Measurements from ENCODE around the gene OSTM1.

Gene OSTM1

GRCh38 chr6:108093781-108094300 is 19.3 kb upstream of the OSTM1 start:
- Histone ChIP-seq H3K27me3 (no peaks in the 10 kb centered on the region), H3K9me3 (no peaks in the 10 kb centered on the region; the same call in 1 of the 2 replicates), H3K36me3 (no peaks in the 10 kb centered on the region), H3K4me3 (ENCODE audit: low read depth, low read length) (no peak overlapping the region), H3K4me1 (peaks cover 6% of the 10 kb centered on the region)
- no peak for DNase-seq
- no peak for TF ChIP-seq CTCF (IDR thresholded peaks at IDR 0.05; ENCODE audit: low read depth, low read length)

- no peaks in the 10 kb centered on the region for H3K36me3 ChIP-seq
- H3K27me3 ChIP-seq: no peaks in the 10 kb centered on the region
- H3K9me3 ChIP-seq: no peaks in the 10 kb centered on the region
- DNase-seq: no peak
- peaks cover 6% of the 10 kb centered on the region for H3K4me1 ChIP-seq
- TF ChIP-seq CTCF (IDR thresholded peaks at IDR 0.05; ENCODE audit: low read depth, low read length): no peak
- no peak overlapping the region for H3K4me3 ChIP-seq (ENCODE audit: low read depth, low read length)
Measured at GRCh38 chr6:108091288-108091687, 16.7 kb upstream of the OSTM1 start.

GRCh38 chr6:108083349-108083748 is 8.8 kb upstream of the OSTM1 start:
- Histone ChIP-seq H3K9me3 (no peaks in the 10 kb centered on the region), H3K27me3 (no peaks in the 10 kb centered on the region), H3K36me3 (no peaks in the 10 kb centered on the region), H3K4me1 (no peaks in the 10 kb centered on the region), H3K4me3 (ENCODE audit: low read depth, low read length) (no peak overlapping the region)
- no peak for DNase-seq
- no peak for TF ChIP-seq CTCF (IDR thresholded peaks at IDR 0.05; ENCODE audit: low read depth, low read length)

GRCh38 chr6:108082539-108082938 is 8.0 kb upstream of the OSTM1 start:
- Histone ChIP-seq H3K4me3 (ENCODE audit: low read depth, low read length) (no peak overlapping the region), H3K27me3 (no peaks in the 10 kb centered on the region), H3K4me1 (no peaks in the 10 kb centered on the region), H3K36me3 (no peaks in the 10 kb centered on the region), H3K9me3 (no peaks in the 10 kb centered on the region)
- DNase-seq: no peak
- TF ChIP-seq CTCF (IDR thresholded peaks at IDR 0.05; ENCODE audit: low read depth, low read length): no peak

GRCh38 chr6:108080010-108080780 is 5.7 kb upstream of the OSTM1 start:
- Histone ChIP-seq H3K9me3 (no peaks in the 10 kb centered on the region), H3K4me1 (no peaks in the 10 kb centered on the region; the same call in 1 of the 2 replicates), H3K4me3 (ENCODE audit: low read depth, low read length) (no peak overlapping the region), H3K36me3 (no peaks in the 10 kb centered on the region), H3K27me3 (no peaks in the 10 kb centered on the region)
- TF ChIP-seq CTCF (IDR thresholded peaks at IDR 0.05; ENCODE audit: low read depth, low read length): no peak
- peak; percentile 42 for DNase-seq

- Histone ChIP-seq H3K36me3 (no peaks in the 10 kb centered on the region), H3K4me1 (no peaks in the 10 kb centered on the region; the same call in 1 of the 2 replicates), H3K4me3 (ENCODE audit: low read depth, low read length) (no peak overlapping the region), H3K27me3 (no peaks in the 10 kb centered on the region), H3K9me3 (no peaks in the 10 kb centered on the region)
- DNase-seq: no peak
- TF ChIP-seq CTCF (IDR thresholded peaks at IDR 0.05; ENCODE audit: low read depth, low read length): no peak
Measured at GRCh38 chr6:108078191-108078590, 3.6 kb upstream of the OSTM1 start.

Data from BE2C (cell line).